WTC11 (cell line): ENCODE data around the gene DENND4A. TPM values are rescaled to one million over a fixed set of nuclear protein-coding genes. Genes with fewer than 3 reads are reported as not detected.
A peak's percentile ranks its signal among the peaks of the same experiment; 100 is the strongest.

ENCODE experiments used
- ATAC-seq: fragments of 200-7000 bp; cut with Tn5 transposase; 2 replicates; pipeline ENCODE4 v1.10.0; 2021; ENCODE audit warnings: mild to moderate bottlenecking, moderate library complexity
- CTCF ChIA-PET: fragments of 300-600 bp; sonication (Branson Sonifier 250); formaldehyde crosslinking; loops from one replicate; lab custom pipeline; 2021; ENCODE audit warnings: antibody characterized with exemption; lab: Charles Lee
- POLR2A ChIA-PET: fragments of 350-600 bp; sonication (Branson Sonifier 250); formaldehyde crosslinking; loops from one replicate; lab custom pipeline; 2021; ENCODE audit warnings: antibody characterized with exemption; lab: Charles Lee
- DNase-seq: peaks from one replicate; pipeline ENCODE4 v3.0.0; 2021; ENCODE audit warnings: low spot score
- H3K27ac Mint-ChIP-seq: 2 replicates; pipeline ENCODE4 v1.8.0; 2021; ENCODE audit warnings: mixed read lengths
- H3K27me3 Mint-ChIP-seq: 2 replicates; pipeline ENCODE4 v1.8.0; 2021; ENCODE audit warnings: low read depth, mild to moderate bottlenecking, moderate library complexity, mixed read lengths
- H3K36me3 Mint-ChIP-seq: 2 replicates; pipeline ENCODE4 v1.8.0; 2021; ENCODE audit warnings: mixed read lengths
- H3K4me1 Mint-ChIP-seq: 2 replicates; pipeline ENCODE4 v1.8.0; 2022; ENCODE audit warnings: mixed read lengths
- H3K4me3 Mint-ChIP-seq: 2 replicates; pipeline ENCODE4 v1.8.0; 2021; ENCODE audit warnings: mild to moderate bottlenecking, moderate library complexity, mixed read lengths
- H3K9me3 Mint-ChIP-seq: 2 replicates; pipeline ENCODE4 v1.8.0; 2021; ENCODE audit warnings: mixed read lengths
- ARID4B ChIP-seq: sonication (generic); formaldehyde crosslinking; IDR thresholded peaks from 2 replicates; pipeline ENCODE4 v1.8.0; 2023; ENCODE audit warnings: missing genetic modification reagents, mild to moderate bottlenecking, borderline replicate concordance
- ETV6 ChIP-seq: sonication (generic); formaldehyde crosslinking; IDR thresholded peaks from 2 replicates; pipeline ENCODE4 v1.8.1; 2022; ENCODE audit warnings: mild to moderate bottlenecking, missing genetic modification reagents
- FOXP4 ChIP-seq: sonication (generic); formaldehyde crosslinking; IDR thresholded peaks from 2 replicates; pipeline ENCODE4 v1.8.0; 2022; ENCODE audit warnings: mild to moderate bottlenecking, missing genetic modification reagents
- GABPB1 ChIP-seq: sonication (generic); formaldehyde crosslinking; IDR thresholded peaks from 2 replicates; pipeline ENCODE4 v1.8.1; 2023; ENCODE audit warnings: mild to moderate bottlenecking, missing genetic modification reagents
- IRF2 ChIP-seq: sonication (generic); formaldehyde crosslinking; IDR thresholded peaks from 2 replicates; pipeline ENCODE4 v1.8.0; 2022; ENCODE audit warnings: low read depth, missing genetic modification reagents, borderline replicate concordance
- MLX ChIP-seq: sonication (generic); formaldehyde crosslinking; IDR thresholded peaks from 2 replicates; pipeline ENCODE4 v1.8.1; 2023; ENCODE audit warnings: mild to moderate bottlenecking, missing genetic modification reagents, moderate library complexity
- MYBL2 ChIP-seq: sonication (generic); formaldehyde crosslinking; IDR thresholded peaks from 2 replicates; pipeline ENCODE4 v1.8.1; 2023; ENCODE audit warnings: mild to moderate bottlenecking, moderate library complexity, missing genetic modification reagents
- OVOL2 ChIP-seq: fragments of 250-450 bp; sonication (Bioruptor Pico); IDR thresholded peaks from 2 replicates; pipeline ENCODE4 v1.9.0; 2021; ENCODE audit warnings: mild to moderate bottlenecking, borderline replicate concordance
- SOX15 ChIP-seq: fragments of 250-450 bp; sonication (Bioruptor Pico); IDR thresholded peaks from 2 replicates; pipeline ENCODE4 v1.9.0; 2021; ENCODE audit warnings: mild to moderate bottlenecking
- STAT6 ChIP-seq: sonication (generic); formaldehyde crosslinking; conservative IDR thresholded peaks from 2 replicates; pipeline ENCODE4 v1.8.1; 2023; ENCODE audit warnings: mild to moderate bottlenecking, low read depth, missing genetic modification reagents, moderate library complexity
- ZNF121 ChIP-seq: sonication (generic); formaldehyde crosslinking; IDR thresholded peaks from 2 replicates; pipeline ENCODE4 v1.8.0; 2023; ENCODE audit warnings: missing genetic modification reagents
- ZNF232 ChIP-seq: sonication (generic); formaldehyde crosslinking; IDR thresholded peaks from 2 replicates; pipeline ENCODE4 v1.8.0; 2022; ENCODE audit warnings: mild to moderate bottlenecking, missing genetic modification reagents
- ZNF281 ChIP-seq: sonication (generic); formaldehyde crosslinking; IDR thresholded peaks from 2 replicates; pipeline ENCODE4 v1.8.0; 2023; ENCODE audit warnings: mild to moderate bottlenecking, missing genetic modification reagents
- ZNF317 ChIP-seq: sonication (generic); formaldehyde crosslinking; IDR thresholded peaks from 2 replicates; pipeline ENCODE4 v1.8.1; 2023; ENCODE audit warnings: low read depth, mild to moderate bottlenecking, moderate library complexity, missing genetic modification reagents, borderline replicate concordance
- total RNA-seq: library from RNA; stranded (reverse); gene quantifications from 3 replicates; pipeline ENCODE4 v1.2.3, GENCODE V29; 2021

Gene DENND4A
- total RNA-seq, 1 experiment from 2014 or later = 5.7 TPM

- H3K27me3 Mint-ChIP-seq = no peaks in the 10 kb centered on the region
- DNase-seq (no peak), ATAC-seq (no peak)
- H3K36me3 Mint-ChIP-seq = no peaks in the 10 kb centered on the region
- peak overlapping the region; percentile 88 for H3K4me3 Mint-ChIP-seq
- H3K9me3 Mint-ChIP-seq = no peaks in the 10 kb centered on the region
- ChIA-PET POLR2A (interaction anchor here (2.6 kb wide), 1 partner anchor 76 kb away, joined by 11 read pairs; the partner anchor contains the start of gene RAB11A), CTCF (interaction anchor here (0.6 to 1.7 kb wide), 2 partner anchors 64 to 69 kb away, joined by 3 to 8 read pairs; no protein-coding TSS in a partner anchor)
- peak overlapping the region; percentile 98 for H3K27ac Mint-ChIP-seq
- H3K4me1 Mint-ChIP-seq = peaks cover 33% of the 10 kb centered on the region
- TF ChIP-seq ZNF121 (CRISPR knock-in tag) = peak; percentile 63; the same call in 1 of the 2 replicates
- TF ChIP-seq STAT6 = no peak
Measured at GRCh38 chr15:65792988-65793817, 1.1 kb upstream of the DENND4A start.

- H3K36me3 Mint-ChIP-seq = no peaks in the 10 kb centered on the region
- H3K27ac Mint-ChIP-seq = peak overlapping the region; percentile 66; the same call in 1 of the 2 replicates
- CTCF ChIA-PET = interaction anchor here (0.5 to 1.9 kb wide), 8 partner anchors 33 to 887 kb away, joined by 3 to 13 read pairs (median 3); no protein-coding TSS in a partner anchor
- POLR2A ChIA-PET = interaction anchor here (0.5 to 2.6 kb wide), 4 partner anchors 13 to 570 kb away, joined by 3 to 11 read pairs (median 5); partner anchors contain the start of gene RAB11A
- H3K4me3 Mint-ChIP-seq = peak overlapping the region; percentile 88
- no peaks in the 10 kb centered on the region for H3K27me3 Mint-ChIP-seq
- no peaks in the 10 kb centered on the region for H3K9me3 Mint-ChIP-seq
- H3K4me1 Mint-ChIP-seq = peaks cover 25% of the 10 kb centered on the region
- ATAC-seq (peak; percentile 33), DNase-seq (peak; percentile 67)
- no peak for TF ChIP-seq STAT6
- TF ChIP-seq MLX (CRISPR knock-in tag) = no peak
- no peak for TF ChIP-seq ETV6 (CRISPR knock-in tag)
- no peak for TF ChIP-seq ZNF232 (CRISPR knock-in tag)
- no peak for TF ChIP-seq OVOL2
- TF ChIP-seq ARID4B = peak; percentile 25; the same call in 1 of the 2 replicates
- TF ChIP-seq IRF2 (CRISPR knock-in tag) = no peak
- no peak for TF ChIP-seq ZNF281 (CRISPR knock-in tag)
- 0 out of 2 replicates have a peak, but pooled peaks have one; percentile 16 for TF ChIP-seq GABPB1
- TF ChIP-seq MYBL2 (CRISPR knock-in tag) = no peak
- TF ChIP-seq SOX15 (CRISPR knock-in tag) = no peak
- 0 out of 2 replicates have a peak, but pooled peaks have one; percentile 3 for TF ChIP-seq FOXP4
- TF ChIP-seq ZNF317 (CRISPR knock-in tag) = 0 out of 2 replicates have a peak, but pooled peaks have one; percentile 18
Measured at GRCh38 chr15:65791335-65792137, 557 bp downstream of the DENND4A start.
